Measurements from ENCODE around the gene SRGAP2. TPM values are rescaled to one million over a fixed set of nuclear protein-coding genes. Genes with fewer than 3 reads are reported as not detected.
A peak's percentile ranks its signal among the peaks of the same experiment; 100 is the strongest.
"Not testable (repeated sequence)": the region's sequence is repeated elsewhere in the genome, so short reads cannot be mapped to it uniquely, and the experiment has no call there.

The SRGAP2 gene
- total RNA-seq (ENCODE audit: low replicate concordance), result 88.4 and 89.9 TPM in 2 replicates

DNA sequence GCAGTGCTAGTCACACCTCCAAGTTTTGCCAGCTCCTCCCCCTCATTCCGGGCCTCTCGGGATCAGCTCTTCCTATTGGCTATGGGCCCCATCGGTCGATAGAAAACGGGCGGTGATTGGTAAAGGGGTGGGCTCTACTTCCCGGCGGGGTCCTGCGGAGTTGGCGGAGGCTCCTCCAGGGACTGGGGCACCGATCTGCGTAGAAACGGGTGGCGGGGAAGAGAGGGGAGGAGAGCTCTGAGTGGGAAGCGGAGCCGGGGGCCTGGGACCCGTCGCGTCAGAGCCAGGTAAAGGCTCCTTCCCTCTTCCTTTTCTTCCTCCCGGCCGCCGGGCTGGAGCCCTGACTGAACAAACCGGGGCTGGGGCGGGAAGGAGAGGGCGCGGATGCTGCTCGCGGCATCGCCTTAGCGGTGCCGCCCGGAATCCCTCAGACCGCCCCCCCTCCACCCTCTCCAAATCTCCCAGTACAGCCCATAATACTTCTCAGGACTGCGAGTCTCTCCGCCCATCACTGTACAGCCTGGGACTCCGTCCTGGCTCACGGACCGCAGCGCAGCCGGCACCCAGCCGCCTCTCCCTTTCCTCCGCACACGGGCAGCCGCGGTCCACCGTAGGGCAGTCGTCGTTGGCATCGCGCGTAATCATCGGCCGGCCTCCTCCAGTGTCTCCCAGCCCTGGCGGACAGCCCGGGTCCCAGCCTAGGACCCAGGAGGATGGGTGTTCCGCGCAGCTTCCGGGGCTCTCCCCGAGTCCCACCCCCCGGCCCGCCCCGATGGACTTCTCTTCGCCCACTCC lies at the start of gene SRGAP2:
SRGAP2 (plus strand) TSS at position 178 of the 795 bp plus-strand sequence. CDS start 2,430 bp downstream, outside the sequence.
- H3K27me3 ChIP-seq; H3K27ac Mint-ChIP-seq; H3F3A ChIP-seq (ENCODE audit: low read depth); H3K27ac ChIP-seq; H2AFZ ChIP-seq (replicated peaks); H3K36me3 Mint-ChIP-seq; H4K20me1 ChIP-seq (ENCODE audit: low read depth); H3K27me3 Mint-ChIP-seq (ENCODE audit: insufficient read depth, low read depth); H3K9ac ChIP-seq; H3K9me3 Mint-ChIP-seq; H3K36me3 ChIP-seq; H3K4me1 Mint-ChIP-seq; H3K4me1 ChIP-seq; H3K9me3 ChIP-seq (ENCODE audit: low read depth); H3K79me2 ChIP-seq (ENCODE audit: low read depth): not testable (repeated sequence)
- peak within 1 kb of the TSS; percentile 71 for H3K4me3 ChIP-seq
- peak; percentile 68 for DNase-seq (ENCODE audit: low spot score)
- H3K4me3 Mint-ChIP-seq, result peak within 1 kb of the TSS; percentile 86
- H3K4me2 ChIP-seq, result peak within 1 kb of the TSS; percentile 62

DNA sequence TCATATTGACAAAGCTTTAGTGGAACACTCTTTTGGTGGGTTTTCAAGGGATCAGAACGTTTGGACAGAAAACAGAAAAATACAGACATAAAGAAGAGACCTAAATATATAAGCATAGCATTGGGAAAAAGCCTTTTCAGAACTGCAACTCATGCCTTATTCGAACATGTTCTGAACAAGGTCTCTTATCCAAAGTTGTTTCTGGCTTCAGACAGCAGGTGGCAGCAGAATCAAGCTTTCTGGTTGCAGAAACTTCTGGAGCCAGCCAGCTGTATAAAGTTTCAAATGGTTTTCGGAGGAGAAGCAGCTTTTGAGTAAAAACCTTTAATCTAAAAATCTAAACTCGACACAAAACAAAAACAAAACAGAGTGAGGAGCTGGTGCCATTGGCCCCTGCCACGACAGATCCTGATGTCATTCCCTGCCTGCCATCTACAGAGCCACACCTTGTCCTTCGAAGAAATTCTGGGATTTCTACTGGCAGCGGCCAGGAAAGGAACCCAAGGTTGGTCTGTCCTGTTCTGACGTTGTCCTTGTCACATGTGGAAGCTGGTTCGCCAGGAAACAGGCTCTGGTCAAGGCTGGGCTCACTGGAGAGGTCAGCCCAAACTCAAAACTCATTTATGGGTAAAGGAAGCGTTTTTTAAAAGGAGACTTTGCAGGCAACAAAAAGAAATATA lies 35.9 kb upstream of the SRGAP2 start:
- H3K4me1 Mint-ChIP-seq; H3K27me3 ChIP-seq; H4K20me1 ChIP-seq (ENCODE audit: low read depth); H3K27me3 Mint-ChIP-seq (ENCODE audit: insufficient read depth, low read depth); H3K9ac ChIP-seq; DNase-seq (ENCODE audit: low spot score); H3K4me2 ChIP-seq; H3K4me3 ChIP-seq; H2AFZ ChIP-seq (replicated peaks); H3K36me3 Mint-ChIP-seq; H3K27ac ChIP-seq; H3K9me3 Mint-ChIP-seq; H3K4me3 Mint-ChIP-seq; H3K79me2 ChIP-seq (ENCODE audit: low read depth); H3K36me3 ChIP-seq; H3K4me1 ChIP-seq; H3K27ac Mint-ChIP-seq; H3K9me3 ChIP-seq (ENCODE audit: low read depth); H3F3A ChIP-seq (ENCODE audit: low read depth): not testable (repeated sequence)
- TF ChIP-seq, protein P1, sequence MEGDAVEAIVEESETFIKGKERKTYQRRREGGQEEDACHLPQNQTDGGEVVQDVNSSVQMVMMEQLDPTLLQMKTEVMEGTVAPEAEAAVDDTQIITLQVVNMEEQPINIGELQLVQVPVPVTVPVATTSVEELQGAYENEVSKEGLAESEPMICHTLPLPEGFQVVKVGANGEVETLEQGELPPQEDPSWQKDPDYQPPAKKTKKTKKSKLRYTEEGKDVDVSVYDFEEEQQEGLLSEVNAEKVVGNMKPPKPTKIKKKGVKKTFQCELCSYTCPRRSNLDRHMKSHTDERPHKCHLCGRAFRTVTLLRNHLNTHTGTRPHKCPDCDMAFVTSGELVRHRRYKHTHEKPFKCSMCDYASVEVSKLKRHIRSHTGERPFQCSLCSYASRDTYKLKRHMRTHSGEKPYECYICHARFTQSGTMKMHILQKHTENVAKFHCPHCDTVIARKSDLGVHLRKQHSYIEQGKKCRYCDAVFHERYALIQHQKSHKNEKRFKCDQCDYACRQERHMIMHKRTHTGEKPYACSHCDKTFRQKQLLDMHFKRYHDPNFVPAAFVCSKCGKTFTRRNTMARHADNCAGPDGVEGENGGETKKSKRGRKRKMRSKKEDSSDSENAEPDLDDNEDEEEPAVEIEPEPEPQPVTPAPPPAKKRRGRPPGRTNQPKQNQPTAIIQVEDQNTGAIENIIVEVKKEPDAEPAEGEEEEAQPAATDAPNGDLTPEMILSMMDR (IDR thresholded peaks at IDR 0.05), result peak; percentile 37

DNA sequence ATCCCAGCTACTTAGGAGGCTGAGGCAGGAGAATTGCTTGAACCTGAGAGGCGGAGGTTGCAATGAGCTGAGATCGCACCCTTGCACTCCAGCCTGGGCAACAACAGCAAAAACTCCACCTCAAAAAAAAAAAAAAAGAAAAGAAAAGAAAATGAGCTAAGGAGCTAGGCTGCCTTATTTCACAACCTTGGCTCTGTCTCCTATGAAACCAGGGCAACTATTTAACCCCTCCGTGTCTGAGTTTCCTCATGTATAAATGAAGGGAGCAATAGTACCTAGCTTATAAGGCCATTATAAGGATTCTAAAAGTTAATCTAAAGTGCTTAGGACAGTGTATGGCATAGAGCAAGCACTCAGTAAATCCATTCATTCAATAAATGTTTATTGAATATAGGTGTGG lies 33.5 kb upstream of the SRGAP2 start:
- H3K9me3 ChIP-seq (ENCODE audit: low read depth); H3K79me2 ChIP-seq (ENCODE audit: low read depth); DNase-seq (ENCODE audit: low spot score); H3K36me3 ChIP-seq; H3K27me3 ChIP-seq; H3K27ac Mint-ChIP-seq; H3F3A ChIP-seq (ENCODE audit: low read depth); H3K36me3 Mint-ChIP-seq; H3K4me1 ChIP-seq; H3K4me3 ChIP-seq; H3K9ac ChIP-seq; H4K20me1 ChIP-seq (ENCODE audit: low read depth); H3K27ac ChIP-seq; H3K9me3 Mint-ChIP-seq; H2AFZ ChIP-seq (replicated peaks); H3K27me3 Mint-ChIP-seq (ENCODE audit: insufficient read depth, low read depth); H3K4me3 Mint-ChIP-seq; H3K4me2 ChIP-seq; H3K4me1 Mint-ChIP-seq: not testable (repeated sequence)

DNA sequence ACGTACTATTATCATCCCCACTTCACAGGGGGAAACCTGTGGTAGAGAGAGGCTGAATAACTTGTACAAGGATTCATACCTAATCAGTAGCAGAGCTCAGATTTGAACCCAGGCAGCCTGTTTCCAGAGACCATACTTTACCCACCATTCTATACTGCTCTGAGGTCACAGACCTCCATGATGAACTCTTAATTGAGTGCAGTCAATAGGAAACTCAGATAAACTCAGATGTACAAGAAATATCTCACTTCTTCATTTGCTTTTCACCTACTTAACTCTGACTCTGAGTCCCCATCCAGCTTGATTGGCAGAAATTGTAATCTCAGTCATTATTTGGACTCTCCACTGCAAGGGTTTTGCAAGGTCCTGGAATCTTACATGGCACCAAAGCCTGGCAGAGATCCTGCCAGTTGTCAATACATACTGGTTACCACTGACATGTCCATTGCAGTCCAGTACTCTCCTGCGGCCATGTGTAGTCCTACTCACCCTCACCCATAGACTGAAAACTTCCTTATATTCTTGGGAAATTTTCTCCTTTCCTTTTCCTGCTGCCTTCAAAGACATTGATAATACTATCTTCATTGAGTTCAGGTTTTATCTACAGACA lies 30.1 kb upstream of the SRGAP2 start:
- H3K79me2 ChIP-seq (ENCODE audit: low read depth); H3K27ac ChIP-seq; H3K27me3 Mint-ChIP-seq (ENCODE audit: insufficient read depth, low read depth); H3K9me3 ChIP-seq (ENCODE audit: low read depth); DNase-seq (ENCODE audit: low spot score); H3K4me2 ChIP-seq; H3F3A ChIP-seq (ENCODE audit: low read depth); H3K9me3 Mint-ChIP-seq; H3K4me3 Mint-ChIP-seq; H3K36me3 ChIP-seq; H4K20me1 ChIP-seq (ENCODE audit: low read depth); H3K4me1 ChIP-seq; H3K4me3 ChIP-seq; H3K9ac ChIP-seq; H3K27me3 ChIP-seq; H2AFZ ChIP-seq (replicated peaks); H3K36me3 Mint-ChIP-seq; H3K4me1 Mint-ChIP-seq; H3K27ac Mint-ChIP-seq: not testable (repeated sequence)

All from neural progenitor cell (in vitro differentiated cells).